HEK293 (cell line): ENCODE measurements around the gene GALNS.

ENCODE experiments used
- BCL11B ChIP-seq: fragments of 450-650 bp; formaldehyde crosslinking; IDR thresholded peaks from 2 replicates; pipeline ENCODE4 v1.5.1; 2016; ENCODE audit warnings: low read depth, missing biosample characterization, missing genetic modification characterization
- EGR2 ChIP-seq: fragments of 450-650 bp; formaldehyde crosslinking; IDR thresholded peaks from 2 replicates; pipeline ENCODE4 v1.5.1; 2016; ENCODE audit warnings: low read depth, missing biosample characterization, missing genetic modification characterization
- HIC1 ChIP-seq: fragments of 450-650 bp; formaldehyde crosslinking; IDR thresholded peaks from 2 replicates; pipeline ENCODE4 v1.5.1; 2016; ENCODE audit warnings: missing biosample characterization, missing genetic modification characterization
- HOXA7 ChIP-seq: sonication (generic); formaldehyde crosslinking; IDR thresholded peaks from 2 replicates; pipeline ENCODE4 v1.8.1; 2022; ENCODE audit warnings: missing genetic modification reagents, borderline replicate concordance
- KLF1 ChIP-seq: fragments of 450-650 bp; formaldehyde crosslinking; IDR thresholded peaks from 2 replicates; pipeline ENCODE4 v1.5.1; 2016; ENCODE audit warnings: missing biosample characterization, missing genetic modification characterization
- KLF17 ChIP-seq: fragments of 450-650 bp; formaldehyde crosslinking; IDR thresholded peaks from 2 replicates; pipeline ENCODE4 v1.5.1; 2016; ENCODE audit warnings: missing biosample characterization, missing genetic modification characterization
- MEIS1 ChIP-seq: sonication (generic); formaldehyde crosslinking; IDR thresholded peaks from 2 replicates; pipeline ENCODE4 v1.8.1; 2022; ENCODE audit warnings: missing genetic modification reagents, mild to moderate bottlenecking, borderline replicate concordance
- REST ChIP-seq: fragments of 450-650 bp; formaldehyde crosslinking; IDR thresholded peaks from 2 replicates; pipeline ENCODE4 v1.5.1; 2016; ENCODE audit warnings: missing biosample characterization, missing genetic modification characterization
- ZBTB7A ChIP-seq: fragments of 450-650 bp; formaldehyde crosslinking; IDR thresholded peaks from 2 replicates; pipeline ENCODE4 v1.5.1; 2016; ENCODE audit warnings: low read depth, missing biosample characterization, missing genetic modification characterization
- ZFHX2 ChIP-seq: fragments of 450-650 bp; formaldehyde crosslinking; conservative IDR thresholded peaks from 2 replicates; pipeline ENCODE4 v1.5.1; 2016; ENCODE audit warnings: missing biosample characterization, missing genetic modification characterization
- ZNF140 ChIP-seq: fragments of 450-650 bp; formaldehyde crosslinking; IDR thresholded peaks from 2 replicates; pipeline ENCODE4 v1.5.1; 2016; ENCODE audit warnings: missing biosample characterization, missing genetic modification characterization
- ZNF2 ChIP-seq: fragments of 450-650 bp; formaldehyde crosslinking; IDR thresholded peaks from 2 replicates; pipeline ENCODE4 v1.5.1; 2016; ENCODE audit warnings: missing biosample characterization, missing genetic modification characterization
- ZNF24 ChIP-seq: fragments of 450-650 bp; formaldehyde crosslinking; IDR thresholded peaks from 2 replicates; pipeline ENCODE4 v1.5.1; 2016; ENCODE audit warnings: missing biosample characterization, missing genetic modification characterization
- ZNF266 ChIP-seq: fragments of 450-650 bp; formaldehyde crosslinking; IDR thresholded peaks from 2 replicates; pipeline ENCODE4 v1.5.1; 2016; ENCODE audit warnings: missing biosample characterization, missing genetic modification characterization, low read depth
- ZNF398 ChIP-seq: fragments of 450-650 bp; formaldehyde crosslinking; IDR thresholded peaks from 2 replicates; pipeline ENCODE4 v1.5.1; 2017; ENCODE audit warnings: missing biosample characterization, missing genetic modification characterization
- ZNF404 ChIP-seq: fragments of 450-650 bp; formaldehyde crosslinking; IDR thresholded peaks from 2 replicates; pipeline ENCODE4 v1.5.1; 2017; ENCODE audit warnings: missing biosample characterization, missing genetic modification characterization
- ZNF433 ChIP-seq: fragments of 450-650 bp; formaldehyde crosslinking; IDR thresholded peaks from 2 replicates; pipeline ENCODE4 v1.5.1; 2016; ENCODE audit warnings: missing biosample characterization, missing genetic modification characterization, low read depth
- ZNF501 ChIP-seq: fragments of 450-650 bp; formaldehyde crosslinking; IDR thresholded peaks from 2 replicates; pipeline ENCODE4 v1.5.1; 2016; ENCODE audit warnings: missing biosample characterization, missing genetic modification characterization
- ZNF548 ChIP-seq: fragments of 450-650 bp; formaldehyde crosslinking; IDR thresholded peaks from 2 replicates; pipeline ENCODE4 v1.5.1; 2016; ENCODE audit warnings: missing biosample characterization, missing genetic modification characterization
- ZNF580 ChIP-seq: fragments of 450-650 bp; formaldehyde crosslinking; IDR thresholded peaks from 2 replicates; pipeline ENCODE4 v1.5.1; 2016; ENCODE audit warnings: missing biosample characterization, missing genetic modification characterization
- ZNF626 ChIP-seq: fragments of 450-650 bp; sonication (Bioruptor Pico); formaldehyde crosslinking; IDR thresholded peaks from 2 replicates; pipeline ENCODE4 v1.5.1; 2018; ENCODE audit warnings: missing biosample characterization, missing genetic modification characterization, inconsistent platforms
- ZNF629 ChIP-seq: fragments of 450-650 bp; formaldehyde crosslinking; IDR thresholded peaks from 2 replicates; pipeline ENCODE4 v1.5.1; 2017; ENCODE audit warnings: missing biosample characterization, missing genetic modification characterization
- ZNF654 ChIP-seq: fragments of 450-650 bp; formaldehyde crosslinking; IDR thresholded peaks from 2 replicates; pipeline ENCODE4 v1.5.1; 2016; ENCODE audit warnings: low read depth, missing biosample characterization, missing genetic modification characterization
- ZNF677 ChIP-seq: fragments of 450-650 bp; IDR thresholded peaks from 2 replicates; pipeline ENCODE4 v1.5.0; 2018; ENCODE audit warnings: missing biosample characterization, mild to moderate bottlenecking, missing genetic modification characterization, moderate library complexity
- ZNF704 ChIP-seq: fragments of 450-650 bp; formaldehyde crosslinking; IDR thresholded peaks from 2 replicates; pipeline ENCODE4 v1.5.1; 2016; ENCODE audit warnings: missing biosample characterization, missing genetic modification characterization
- ZNF791 ChIP-seq: fragments of 450-650 bp; formaldehyde crosslinking; IDR thresholded peaks from 2 replicates; pipeline ENCODE4 v1.5.1; 2016; ENCODE audit warnings: missing biosample characterization, missing genetic modification characterization
- ZNF830 ChIP-seq: fragments of 450-650 bp; IDR thresholded peaks from 2 replicates; pipeline ENCODE4 v1.5.0; 2018; ENCODE audit warnings: missing biosample characterization, missing genetic modification characterization, low read depth, mild to moderate bottlenecking, moderate library complexity
- ZSCAN18 ChIP-seq: fragments of 450-650 bp; formaldehyde crosslinking; IDR thresholded peaks from 2 replicates; pipeline ENCODE4 v1.5.1; 2016; ENCODE audit warnings: missing biosample characterization, missing genetic modification characterization
- ZXDB ChIP-seq: fragments of 450-650 bp; formaldehyde crosslinking; IDR thresholded peaks from 2 replicates; pipeline ENCODE4 v1.5.1; 2016; ENCODE audit warnings: missing biosample characterization, missing genetic modification characterization

The GALNS gene

DNA sequence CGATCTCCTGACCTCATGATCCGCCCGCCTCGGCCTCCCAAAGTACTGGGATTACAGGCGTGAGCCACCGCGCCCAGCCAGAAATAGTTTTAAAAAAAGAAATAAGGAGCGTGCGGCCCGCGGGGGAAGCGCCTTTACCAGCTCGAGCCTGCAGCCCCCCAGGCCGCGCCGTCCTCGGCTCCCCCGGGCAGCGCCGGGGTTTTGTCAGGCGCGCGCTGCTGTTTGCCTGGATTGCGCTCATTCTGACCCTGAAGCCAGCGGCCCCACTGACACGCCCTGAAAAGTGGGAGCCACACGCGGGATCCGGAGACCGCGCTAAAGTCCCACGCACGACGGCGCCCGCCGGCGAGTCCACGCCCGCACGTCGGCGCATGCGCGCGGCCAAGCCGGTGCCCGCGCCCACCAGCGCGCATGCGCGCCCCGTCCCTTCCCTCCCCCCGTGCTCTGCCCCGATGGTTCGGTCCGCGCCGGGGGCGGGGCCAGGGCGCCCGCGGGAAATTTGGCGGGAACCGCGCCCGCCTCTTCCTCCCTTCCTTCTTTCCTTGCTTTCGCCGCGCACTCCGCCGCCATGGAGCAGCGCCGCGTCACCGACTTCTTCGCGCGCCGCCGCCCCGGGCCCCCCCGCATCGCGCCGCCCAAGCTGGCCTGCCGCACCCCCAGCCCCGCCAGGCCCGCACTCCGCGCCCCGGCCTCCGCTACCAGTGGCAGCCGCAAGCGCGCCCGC, 53.3 kb downstream of the GALNS start, which contains the start of gene CDT1 (continued):
- TF ChIP-seq ZNF677 (tag by site-specific recombination) = no peak
- no peak for TF ChIP-seq ZNF704 (tag by site-specific recombination)
- TF ChIP-seq REST (tag by site-specific recombination) = no peak
- TF ChIP-seq ZNF548 (tag by site-specific recombination) = no peak
- no peak for TF ChIP-seq HIC1
- no peak for TF ChIP-seq ZBTB7A (tag by site-specific recombination)
- no peak for TF ChIP-seq ZNF140 (tag by site-specific recombination)
- no peak for TF ChIP-seq ZNF580
- TF ChIP-seq EGR2 (tag by site-specific recombination) = no peak
- no peak for TF ChIP-seq ZNF24 (tag by site-specific recombination)
- TF ChIP-seq ZNF501 (tag by site-specific recombination) = no peak
- TF ChIP-seq ZFHX2 (tag by site-specific recombination) = peak; percentile 53
- TF ChIP-seq ZNF266 (tag by site-specific recombination) = no peak
- no peak for TF ChIP-seq HOXA7
- no peak for TF ChIP-seq ZNF2
- TF ChIP-seq BCL11B = no peak
- TF ChIP-seq KLF1 (tag by site-specific recombination) = no peak; the same call in 1 of the 2 replicates
- TF ChIP-seq ZNF830 (tag by site-specific recombination) = no peak
- TF ChIP-seq MEIS1 (CRISPR knock-in tag) = no peak
- TF ChIP-seq ZXDB (tag by site-specific recombination) = peak; percentile 51; the same call in 1 of the 2 replicates
- peak; percentile 11; the same call in 1 of the 2 replicates for TF ChIP-seq ZNF398 (tag by site-specific recombination)
- no peak for TF ChIP-seq ZNF433 (tag by site-specific recombination)
- TF ChIP-seq ZNF626 (tag by site-specific recombination) = no peak
- TF ChIP-seq KLF17 (tag by site-specific recombination) = no peak
- TF ChIP-seq ZNF629 = no peak
- TF ChIP-seq ZNF404 = no peak
- TF ChIP-seq ZSCAN18 = no peak
- TF ChIP-seq ZNF791 (tag by site-specific recombination) = no peak
- no peak for TF ChIP-seq ZNF654
